SK-N-MC (cell line): Measurements from ENCODE around the gene CPLX3.

Experiments used
- DNase-seq: peaks from one replicate; pipeline ENCODE4 v3.0.0-alpha.2; 2011; ENCODE audit warnings: low read depth, low spot score
- H3K27ac ChIP-seq: fragments of 200-600 bp; sonication (generic); 2 replicates; pipeline ENCODE4 v1.5.1; 2016; ENCODE audit warnings: mixed run types
- H3K36me3 ChIP-seq: fragments of 200-600 bp; sonication (generic); 2 replicates; pipeline ENCODE4 v1.6.1; 2017; ENCODE audit warnings: antibody characterized with exemption, low read length, mixed read lengths; ENCODE audit not compliant: insufficient read depth
- H3K4me3 ChIP-seq: fragments of 200-600 bp; sonication (generic); 2 replicates; pipeline ENCODE4 v1.5.1; 2016
- H3K9ac ChIP-seq: fragments of 200-600 bp; sonication (generic); 2 replicates; pipeline ENCODE4 v1.8.0; 2017; ENCODE audit warnings: mixed run types, mixed read lengths; ENCODE audit not compliant: insufficient read length
- H3K9me3 ChIP-seq: fragments of 200-600 bp; sonication (generic); 2 replicates; pipeline ENCODE4 v1.6.1; 2017; ENCODE audit warnings: low read depth, mild to moderate bottlenecking, antibody characterized with exemption, low read length, moderate library complexity, mixed read lengths
- EZH2 ChIP-seq: fragments of 200-600 bp; sonication (generic); IDR thresholded peaks from one replicate; pipeline ENCODE4 v1.6.1; 2017; ENCODE audit warnings: antibody characterized with exemption
- FOXP2 ChIP-seq: optimal IDR thresholded peaks from 2 replicates; pipeline ENCODE3; 2011; ENCODE audit warnings: mild to moderate bottlenecking, moderate library complexity; ENCODE audit not compliant: insufficient read depth; ENCODE audit errors: extremely low read length, control extremely low read depth
- POLR2AphosphoS5 ChIP-seq: IDR thresholded peaks from 2 replicates; pipeline ENCODE4 v1.6.1; 2012; ENCODE audit warnings: mild to moderate bottlenecking, low read depth, low read length, borderline replicate concordance

Gene CPLX3

DNA sequence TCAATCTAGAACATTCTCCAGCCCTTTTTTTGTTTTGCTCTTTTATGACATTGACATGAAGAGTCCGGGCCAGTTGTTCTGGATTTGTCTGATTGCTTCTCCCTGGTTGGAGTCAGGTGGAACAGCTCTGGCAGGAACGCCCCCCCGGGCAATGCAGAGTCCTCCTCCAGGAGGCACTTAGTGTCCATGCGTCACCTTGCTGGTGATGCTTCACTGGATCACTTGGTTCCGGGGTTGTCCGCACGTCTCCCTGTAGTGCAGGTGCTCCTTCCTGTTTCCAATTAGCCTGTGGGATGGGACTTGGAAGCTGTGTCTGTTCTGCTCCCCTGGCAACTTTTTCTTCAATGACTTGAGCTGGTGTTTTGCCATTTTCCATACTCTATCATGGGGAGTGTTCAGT, 34.8 kb upstream of the CPLX3 start:
- H3K36me3 ChIP-seq = no peaks in the 10 kb centered on the region; the same call in 1 of the 2 replicates
- DNase-seq = no peak
- no peaks in the 10 kb centered on the region for H3K9me3 ChIP-seq
- no peak overlapping the region for H3K4me3 ChIP-seq
- no peak overlapping the region for H3K27ac ChIP-seq
- H3K9ac ChIP-seq = no peak overlapping the region
- TF ChIP-seq POLR2AphosphoS5 (no peak), FOXP2 (no peak), EZH2 (no peak)

DNA sequence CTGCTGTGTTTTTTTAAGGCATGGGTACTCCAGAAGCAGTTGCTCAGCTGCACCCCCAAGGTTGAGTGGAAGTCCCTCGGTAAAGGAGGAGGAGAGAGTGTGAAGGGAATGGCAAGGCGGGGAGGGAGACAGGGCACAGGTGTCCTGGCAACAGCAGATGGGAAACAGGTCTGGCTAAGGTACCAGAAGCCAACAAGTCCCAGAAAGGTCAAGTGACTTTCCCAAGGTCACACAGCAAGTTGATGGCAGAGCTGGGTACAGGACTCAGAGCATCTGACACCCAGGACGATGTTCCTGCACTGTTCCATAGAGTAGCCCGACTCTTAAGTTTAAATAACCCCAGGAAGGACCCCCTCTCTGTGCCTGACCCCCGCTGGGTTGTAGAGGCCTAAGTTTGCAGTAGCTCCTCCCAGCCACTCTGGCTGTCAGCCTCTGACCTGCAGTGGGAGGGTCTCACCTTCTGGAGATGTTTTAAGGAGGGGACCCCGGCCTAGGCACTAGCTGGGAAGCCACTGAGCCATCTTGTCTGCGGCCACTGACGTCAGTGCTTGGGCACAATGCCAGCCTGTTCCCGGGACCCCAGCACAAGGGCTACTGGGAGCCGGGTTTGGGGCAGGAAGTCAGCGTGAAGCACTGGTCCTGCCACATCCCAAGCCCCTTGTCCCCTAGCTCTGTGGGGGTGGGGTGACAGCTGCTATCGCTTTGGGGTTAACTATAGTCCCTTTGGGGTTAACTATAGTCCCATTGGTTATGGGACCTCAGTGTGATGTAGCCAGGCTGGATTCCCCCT, 34.0 kb upstream of the CPLX3 start:
- no peaks in the 10 kb centered on the region; the same call in 1 of the 2 replicates for H3K36me3 ChIP-seq
- DNase-seq = no peak
- H3K4me3 ChIP-seq = no peak overlapping the region
- no peak for TF ChIP-seq FOXP2
- H3K9me3 ChIP-seq = no peaks in the 10 kb centered on the region
- H3K27ac ChIP-seq = no peak overlapping the region
- no peak overlapping the region for H3K9ac ChIP-seq

DNA sequence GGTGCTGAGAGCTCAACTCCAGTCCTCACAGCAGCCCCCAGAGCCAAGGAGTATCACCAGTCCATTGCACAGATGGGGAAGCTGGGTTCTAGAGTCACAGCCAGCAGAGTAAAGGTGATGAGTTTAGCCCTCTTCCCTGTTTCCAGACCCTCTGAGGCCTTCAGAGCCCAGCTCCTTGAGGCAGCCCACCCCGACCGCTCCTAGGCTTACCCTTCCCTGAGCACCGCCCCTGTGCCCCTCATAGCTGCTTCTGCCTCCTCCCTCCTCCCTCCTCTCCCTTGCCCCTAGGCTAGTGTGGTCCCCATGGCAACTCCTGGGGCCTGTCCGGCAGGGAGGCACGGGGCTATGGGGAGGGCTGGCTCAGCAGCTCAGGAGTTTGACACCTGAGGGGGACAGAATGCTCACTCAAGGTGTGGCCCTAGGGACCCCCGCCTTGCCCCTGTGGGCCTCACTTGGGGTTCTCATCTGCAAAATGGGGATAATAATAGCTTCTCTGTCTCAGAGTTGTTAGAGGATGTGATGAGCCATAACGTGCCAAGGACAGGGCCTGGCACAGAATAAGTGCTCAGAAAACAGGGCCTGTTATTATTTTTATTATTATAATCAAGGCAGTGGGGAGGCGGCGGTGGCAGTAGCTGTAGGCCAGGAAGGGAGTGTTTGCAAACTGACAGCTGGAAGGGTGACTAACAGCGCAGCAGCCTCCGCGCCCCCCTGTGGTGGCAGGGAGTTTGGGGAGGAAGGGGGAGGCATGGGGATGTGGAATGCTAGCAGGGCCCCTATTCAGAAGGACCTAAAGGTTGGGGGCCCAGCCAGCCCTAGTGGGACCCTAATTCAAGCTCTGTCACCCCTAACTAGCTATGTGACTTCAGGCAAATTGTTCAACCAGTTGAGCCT, 33.0 kb upstream of the CPLX3 start:
- Histone ChIP-seq H3K36me3 (no peaks in the 10 kb centered on the region; the same call in 1 of the 2 replicates), H3K27ac (no peak overlapping the region), H3K4me3 (no peak overlapping the region), H3K9ac (no peak overlapping the region), H3K9me3 (no peaks in the 10 kb centered on the region)
- TF ChIP-seq POLR2AphosphoS5 (no peak), FOXP2 (no peak), EZH2 (no peak)
- no peak for DNase-seq

DNA sequence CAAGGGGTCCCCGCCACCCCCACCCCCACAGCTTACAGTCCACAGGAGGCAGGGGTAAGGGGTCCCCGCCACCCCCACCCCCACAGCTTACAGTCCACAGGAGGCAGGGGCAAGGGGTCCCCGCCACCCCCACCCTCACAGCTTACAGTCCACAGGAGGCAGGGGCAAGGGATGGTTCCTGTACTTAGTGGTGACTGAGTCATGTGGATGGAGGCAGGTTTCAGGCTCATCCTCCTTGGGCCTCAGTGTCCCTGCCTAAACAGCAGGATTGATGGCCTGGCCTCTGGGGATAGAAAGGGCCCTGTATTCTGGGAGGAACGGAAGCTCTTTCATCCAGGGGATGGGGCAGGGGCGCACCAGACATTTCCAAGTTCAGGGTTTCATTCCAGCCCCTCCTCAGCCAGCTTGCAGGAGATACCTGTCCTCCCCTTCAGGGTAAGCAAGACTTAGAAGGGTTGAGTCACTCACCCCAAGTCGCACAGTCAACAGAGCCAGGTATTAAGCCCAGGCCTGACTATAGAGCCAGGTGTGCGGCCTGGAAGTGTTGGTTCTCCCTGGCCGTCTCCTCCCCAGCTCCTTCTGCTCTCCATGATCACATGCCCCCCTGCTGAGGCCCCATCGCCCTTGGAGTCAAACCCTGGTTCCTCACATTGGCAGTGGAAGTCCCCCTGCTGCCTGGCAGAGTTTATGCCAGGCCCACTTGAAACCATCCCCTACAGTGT, 32.0 kb upstream of the CPLX3 start:
- Histone ChIP-seq H3K27ac (no peak overlapping the region), H3K36me3 (peaks cover 2% of the 10 kb centered on the region; the same call in 1 of the 2 replicates), H3K9me3 (no peaks in the 10 kb centered on the region), H3K4me3 (no peak overlapping the region), H3K9ac (no peak overlapping the region)
- DNase-seq = no peak
- TF ChIP-seq EZH2 (no peak), FOXP2 (no peak), POLR2AphosphoS5 (no peak)

DNA sequence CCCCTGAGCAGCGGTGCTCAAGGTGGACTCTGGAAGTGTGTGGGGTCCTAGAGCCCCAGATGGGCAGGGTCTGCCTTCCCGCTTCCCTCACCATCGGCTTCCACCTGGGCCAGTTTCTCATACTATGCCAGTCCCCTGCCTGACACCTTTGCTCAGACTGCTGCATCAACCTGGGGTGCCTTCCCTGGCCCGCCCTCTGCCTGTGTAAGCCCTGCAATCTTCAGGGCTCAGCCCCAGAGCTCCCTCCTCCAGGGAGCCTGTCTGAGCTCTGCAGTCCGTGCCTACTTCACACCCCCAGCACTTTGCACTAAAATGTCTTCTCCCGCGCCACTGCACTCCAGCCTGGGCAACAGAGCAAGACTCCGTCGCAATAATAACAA, 31.5 kb upstream of the CPLX3 start:
- peaks cover 7% of the 10 kb centered on the region; the same call in 1 of the 2 replicates for H3K36me3 ChIP-seq
- H3K4me3 ChIP-seq = no peak overlapping the region
- H3K9me3 ChIP-seq = no peaks in the 10 kb centered on the region
- no peak overlapping the region for H3K9ac ChIP-seq
- no peak for DNase-seq
- no peak for TF ChIP-seq FOXP2
- no peak overlapping the region for H3K27ac ChIP-seq

DNA sequence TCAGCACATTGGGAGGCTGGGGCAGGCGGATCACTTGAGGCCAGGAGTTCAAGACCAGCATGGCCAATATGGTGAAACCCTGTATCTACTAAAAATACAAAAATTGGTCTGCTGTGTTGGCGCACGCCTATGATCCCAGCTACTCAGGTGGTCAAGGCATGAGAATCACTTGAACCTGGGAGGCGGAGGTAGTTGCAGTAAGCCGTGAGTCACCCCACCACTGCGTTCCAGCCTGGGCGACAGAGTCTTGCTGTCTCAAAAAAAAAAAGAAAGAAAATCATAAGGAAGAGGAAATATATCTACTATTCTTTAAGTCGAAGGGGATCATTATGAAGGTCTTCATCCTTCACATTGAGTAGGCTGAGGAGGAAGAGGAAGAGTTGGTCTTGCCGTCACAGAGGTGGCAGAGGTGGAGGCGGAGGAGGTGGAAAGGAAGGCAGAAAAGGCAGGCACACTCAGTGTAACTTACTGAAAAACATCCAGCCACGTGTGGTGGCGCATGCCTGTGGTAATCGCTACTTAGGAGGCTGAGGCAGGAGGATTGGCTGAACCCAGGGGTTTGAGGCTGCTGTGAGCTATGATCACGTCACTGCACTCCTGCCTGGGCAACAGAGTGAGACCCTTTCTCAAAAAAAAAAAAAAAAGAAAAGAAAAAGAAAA, 30.3 kb upstream of the CPLX3 start:
- Histone ChIP-seq H3K9ac (no peak overlapping the region), H3K36me3 (peaks cover 16% of the 10 kb centered on the region; the same call in 1 of the 2 replicates)

DNA sequence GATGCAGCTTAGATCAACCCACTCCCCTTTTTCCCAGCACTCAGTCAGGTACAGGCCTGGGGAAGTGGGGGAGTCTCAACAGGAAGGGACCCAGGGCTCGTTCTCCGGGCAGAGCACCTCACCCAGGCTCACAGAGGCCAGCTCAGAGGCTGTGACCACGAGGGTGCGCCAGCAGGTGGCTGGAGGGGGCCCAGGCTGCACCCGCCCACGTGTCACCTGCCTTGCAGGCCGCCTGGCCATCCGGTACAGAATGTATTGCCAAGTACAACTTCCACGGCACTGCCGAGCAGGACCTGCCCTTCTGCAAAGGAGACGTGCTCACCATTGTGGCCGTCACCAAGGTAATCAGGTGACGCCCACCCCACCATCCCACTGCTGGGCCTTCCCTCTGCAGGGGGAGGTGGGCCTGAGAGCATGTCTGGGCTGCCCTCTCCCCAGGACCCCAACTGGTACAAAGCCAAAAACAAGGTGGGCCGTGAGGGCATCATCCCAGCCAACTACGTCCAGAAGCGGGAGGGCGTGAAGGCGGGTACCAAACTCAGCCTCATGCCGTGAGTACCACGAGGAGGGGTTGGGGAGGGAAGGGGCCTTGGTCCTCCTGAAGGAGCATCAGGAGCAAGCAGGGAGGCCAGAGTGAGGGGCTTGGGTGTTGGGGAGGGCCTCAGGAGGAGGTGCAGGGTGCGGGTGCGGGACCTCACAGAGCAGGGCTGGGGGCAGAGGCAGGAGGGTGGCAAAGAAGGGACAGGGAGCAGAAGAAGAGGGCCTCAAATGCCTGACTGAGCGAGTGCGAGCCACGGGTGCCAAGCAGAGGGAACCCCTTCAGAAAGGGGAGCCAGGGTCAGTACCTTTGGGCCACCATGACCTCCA, 27.8 kb upstream of the CPLX3 start:
- no peak for DNase-seq
- TF ChIP-seq FOXP2 (no peak), EZH2 (no peak), POLR2AphosphoS5 (no peak)
- H3K4me3 ChIP-seq = no peak overlapping the region
- H3K36me3 ChIP-seq = peaks cover 32% of the 10 kb centered on the region; the same call in 1 of the 2 replicates
- H3K9ac ChIP-seq = no peak overlapping the region
- no peaks in the 10 kb centered on the region for H3K9me3 ChIP-seq
- no peak overlapping the region for H3K27ac ChIP-seq

More for the DNA sequence above, 30.3 kb upstream of the CPLX3 start:
- TF ChIP-seq EZH2 = no peak
- TF ChIP-seq POLR2AphosphoS5 = no peak
- no peak for TF ChIP-seq FOXP2
- H3K27ac ChIP-seq = no peak overlapping the region
- H3K9me3 ChIP-seq = no peaks in the 10 kb centered on the region
- DNase-seq = no peak
- no peak overlapping the region for H3K4me3 ChIP-seq
